Measurements from ENCODE around the gene UNC13B. TPM values are rescaled to one million over a fixed set of nuclear protein-coding genes. Genes with fewer than 3 reads are reported as not detected.
"Not testable (repeated sequence)": the region's sequence is repeated elsewhere in the genome, so short reads cannot be mapped to it uniquely, and the experiment has no call there.

The UNC13B gene
- total RNA-seq, 1 experiment from 2014 or later: 9.8 TPM

DNA sequence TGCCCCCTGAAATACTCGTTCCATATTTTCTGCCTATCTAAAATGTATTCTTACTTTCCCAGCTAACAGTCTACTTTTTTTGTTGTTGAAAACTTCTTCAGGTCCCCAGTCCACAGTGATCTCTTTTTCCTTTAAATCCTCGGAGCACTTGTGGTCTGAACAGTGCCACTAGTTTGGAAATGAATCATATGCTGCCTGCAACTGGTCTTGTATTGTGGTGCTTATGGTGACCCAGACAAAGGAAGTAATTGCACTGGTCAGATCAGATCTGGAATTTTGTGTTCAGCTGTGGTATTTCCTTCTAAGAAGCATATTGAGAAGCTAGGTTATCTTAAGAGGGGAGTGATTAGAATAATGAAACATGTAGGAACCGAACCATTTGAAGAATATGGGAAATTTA, 2.9 kb downstream of the UNC13B start:
- no peak overlapping the region for H3K9ac ChIP-seq (ENCODE audit: low read length)
- H3K9me3 ChIP-seq (ENCODE audit: low read length): no peaks in the 10 kb centered on the region
- no peaks in the 10 kb centered on the region for H3K9me2 ChIP-seq (replicated peaks; ENCODE audit: low read length)
- H3K27ac ChIP-seq (ENCODE audit: low read length): no peak overlapping the region
- BruUV-seq (replicated peaks): no TSS peak
- H4K20me1 ChIP-seq (ENCODE audit: low read length): no peaks in the 10 kb centered on the region
- H3K4me1 ChIP-seq (ENCODE audit: insufficient read depth, low read length): peaks cover 21% of the 10 kb centered on the region
- intact Hi-C loops (cut with micrococcal nuclease): loop anchor here (10.0 kb wide), 2 partner anchors 90 to 310 kb away; no protein-coding TSS in a partner anchor
- no peaks in the 10 kb centered on the region for H3K27me3 ChIP-seq (ENCODE audit: low read length)
- ATAC-seq (no peak), DNase-seq (peak; percentile 29)
- POLR2A ChIA-PET (ENCODE audit: unreplicated experiment): no interaction called here
- peaks cover 25% of the 10 kb centered on the region for H3K79me2 ChIP-seq (ENCODE audit: low read length)
- H3K36me3 ChIP-seq (ENCODE audit: low read depth, low read length): no peaks in the 10 kb centered on the region
- H3K4me3 ChIP-seq (ENCODE audit: low read length): no peak overlapping the region
- CTCF ChIA-PET: no interaction called here
- H3F3A ChIP-seq (ENCODE audit: low read length, unreplicated experiment): no peaks in the 10 kb centered on the region
- H2AFZ ChIP-seq (ENCODE audit: low read length): no peak overlapping the region
- TF ChIP-seq EZH2phosphoT487 (IDR thresholded peaks at IDR 0.05; ENCODE audit: borderline replicate concordance, low read length): no peak
- TF ChIP-seq CTCF (conservative IDR thresholded peaks at IDR 0.05; ENCODE audit: low read depth, low read length): no peak
- TF ChIP-seq EZH2 (IDR thresholded peaks at IDR 0.05; ENCODE audit: low read length, unreplicated experiment): no peak
- peak overlapping the region; percentile 87; the same call in 1 of the 2 replicates for H3K4me2 ChIP-seq (ENCODE audit: low read length)

- H3K36me3 ChIP-seq (ENCODE audit: low read depth, low read length); H3K9me2 ChIP-seq (replicated peaks; ENCODE audit: low read length); H3K4me2 ChIP-seq (ENCODE audit: low read length); H3K9me3 ChIP-seq (ENCODE audit: low read length); H3K4me3 ChIP-seq (ENCODE audit: low read length); ATAC-seq; H3K27me3 ChIP-seq (ENCODE audit: low read length); H3K9ac ChIP-seq (ENCODE audit: low read length); H4K20me1 ChIP-seq (ENCODE audit: low read length); H3F3A ChIP-seq (ENCODE audit: low read length, unreplicated experiment); BruUV-seq (replicated peaks); H3K27ac ChIP-seq (ENCODE audit: low read length); H2AFZ ChIP-seq (ENCODE audit: low read length); DNase-seq; POLR2A ChIA-PET (ENCODE audit: unreplicated experiment); CTCF ChIA-PET: not testable (repeated sequence)
- Histone ChIP-seq H3K4me1 (ENCODE audit: insufficient read depth, low read length) (peaks cover 17% of the 10 kb centered on the region), H3K79me2 (ENCODE audit: low read length) (peaks cover 25% of the 10 kb centered on the region)
- intact Hi-C loops (cut with micrococcal nuclease): loop anchor here (10.0 kb wide), 2 partner anchors 87 to 307 kb away; no protein-coding TSS in a partner anchor
Measured at GRCh38 chr9:35167429-35167828, 5.6 kb downstream of the UNC13B start.

DNA sequence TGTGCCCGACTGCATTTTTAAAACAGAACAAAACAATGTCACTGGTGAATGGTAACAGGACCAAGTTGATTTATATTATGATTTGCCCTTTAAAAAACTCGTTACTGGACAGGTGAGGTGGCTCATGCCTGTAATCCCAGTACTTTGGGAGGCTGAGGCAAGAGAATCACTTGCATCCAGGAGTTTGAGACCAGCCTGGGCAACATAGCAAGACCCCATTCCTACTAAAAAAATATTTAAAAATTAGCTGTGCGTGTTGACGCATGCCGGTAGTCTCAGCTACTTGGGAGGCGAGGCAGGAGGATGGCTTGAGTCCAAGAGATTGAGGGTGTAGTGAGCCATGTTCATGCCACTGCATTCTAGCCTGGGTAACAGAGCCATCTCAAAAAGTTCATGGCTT, 7.2 kb downstream of the UNC13B start:
- POLR2A ChIA-PET (ENCODE audit: unreplicated experiment): interaction anchor here (0.6 kb wide), 1 partner anchor 27 kb away, joined by 4 read pairs; no protein-coding TSS in a partner anchor
- DNase-seq (no peak), ATAC-seq (no peak)
- no TSS peak for BruUV-seq (replicated peaks)
- Histone ChIP-seq H3K27me3 (ENCODE audit: low read length) (no peaks in the 10 kb centered on the region), H3K27ac (ENCODE audit: low read length) (no peak overlapping the region), H3F3A (ENCODE audit: low read length, unreplicated experiment) (no peaks in the 10 kb centered on the region), H4K20me1 (ENCODE audit: low read length) (no peaks in the 10 kb centered on the region), H3K9ac (ENCODE audit: low read length) (no peak overlapping the region), H3K4me2 (ENCODE audit: low read length) (no peak overlapping the region), H3K9me2 (replicated peaks; ENCODE audit: low read length) (no peaks in the 10 kb centered on the region), H3K79me2 (ENCODE audit: low read length) (peaks cover 11% of the 10 kb centered on the region), H3K9me3 (ENCODE audit: low read length) (no peaks in the 10 kb centered on the region), H3K36me3 (ENCODE audit: low read depth, low read length) (no peaks in the 10 kb centered on the region), H3K4me1 (ENCODE audit: insufficient read depth, low read length) (peaks cover 8% of the 10 kb centered on the region), H3K4me3 (ENCODE audit: low read length) (no peak overlapping the region), H2AFZ (ENCODE audit: low read length) (no peak overlapping the region)
- CTCF ChIA-PET: no interaction called here
- TF ChIP-seq EZH2 (IDR thresholded peaks at IDR 0.05; ENCODE audit: low read length, unreplicated experiment) (no peak), EZH2phosphoT487 (IDR thresholded peaks at IDR 0.05; ENCODE audit: borderline replicate concordance, low read length) (no peak), CTCF (conservative IDR thresholded peaks at IDR 0.05; ENCODE audit: low read depth, low read length) (no peak)
- intact Hi-C loops (cut with micrococcal nuclease): loop anchor here (10.0 kb wide), 2 partner anchors 86 to 306 kb away; no protein-coding TSS in a partner anchor
